A673 (cell line): ENCODE measurements around the gene SAMSN1. TPM values are rescaled to one million over a fixed set of nuclear protein-coding genes. Genes with fewer than 3 reads are reported as not detected.

Source experiments
- BruUV-seq: library from RNA; stranded (reverse); fragments of 400-500 nt; replicated peaks from 2 replicates; lab custom pipeline; 2021; lab: Mats Ljungman, UMichigan
- CTCF ChIA-PET: fragments of 300-600 bp; sonication (Branson Sonifier 250); formaldehyde crosslinking; loops from one replicate; lab custom pipeline; 2022; ENCODE audit warnings: antibody characterized with exemption; lab: Charles Lee
- POLR2A ChIA-PET: fragments of 300-600 bp; sonication (Branson Sonifier 250); formaldehyde crosslinking; loops from one replicate; lab custom pipeline; 2022; ENCODE audit warnings: antibody characterized with exemption; ENCODE audit not compliant: low non-redundant PET; lab: Charles Lee
- DNase-seq: peaks from one replicate; pipeline ENCODE4 v3.0.0-alpha.2; 2015; ENCODE audit warnings: low spot score
- H3K27ac ChIP-seq: fragments of 200-600 bp; sonication (generic); 2 replicates; pipeline ENCODE4 v1.5.1; 2016; ENCODE audit warnings: mixed run types, low read depth, mild to moderate bottlenecking, mixed read lengths, antibody characterized with exemption, low read length; ENCODE audit not compliant: poor library complexity, severe bottlenecking
- H3K27me3 ChIP-seq: fragments of 200-600 bp; sonication (generic); replicated peaks from 2 replicates; pipeline ENCODE4 v1.6.1; 2017; ENCODE audit warnings: mixed run types, low read depth, mild to moderate bottlenecking, mixed read lengths, antibody characterized with exemption, low read length; ENCODE audit not compliant: insufficient read depth, poor library complexity
- H3K36me3 ChIP-seq: fragments of 200-600 bp; sonication (generic); 2 replicates; pipeline ENCODE4 v1.6.1; 2016; ENCODE audit warnings: mixed run types, mild to moderate bottlenecking, mixed read lengths, antibody characterized with exemption, low read length; ENCODE audit not compliant: insufficient read depth, poor library complexity, severe bottlenecking
- H3K4me1 ChIP-seq: fragments of 200-600 bp; sonication (generic); 2 replicates; pipeline ENCODE4 v1.6.1; 2017; ENCODE audit warnings: mixed run types, mild to moderate bottlenecking, mixed read lengths, antibody characterized with exemption, low read length; ENCODE audit not compliant: insufficient read depth, poor library complexity, severe bottlenecking
- H3K4me3 ChIP-seq: fragments of 200-600 bp; sonication (generic); 2 replicates; pipeline ENCODE4 v1.5.1; 2016; ENCODE audit warnings: low read depth, mixed run types, mild to moderate bottlenecking, mixed read lengths, low read length; ENCODE audit not compliant: poor library complexity, severe bottlenecking
- H3K9me3 ChIP-seq: fragments of 200-600 bp; sonication (generic); 2 replicates; pipeline ENCODE4 v1.6.1; 2016; ENCODE audit warnings: mixed run types, low read depth, mild to moderate bottlenecking, mixed read lengths, antibody characterized with exemption, low read length; ENCODE audit not compliant: poor library complexity, severe bottlenecking
- EZH2 ChIP-seq: fragments of 200-600 bp; sonication (generic); IDR thresholded peaks from 2 replicates; pipeline ENCODE4 v1.6.1; 2017; ENCODE audit warnings: borderline replicate concordance, low read depth, mild to moderate bottlenecking, mixed read lengths, antibody characterized with exemption, low read length; ENCODE audit not compliant: poor library complexity, severe bottlenecking
- intact Hi-C: fragments of 100-400 bp; cut with micrococcal nuclease; formaldehyde crosslinking; loops from one replicate; pipeline ENCODE4 v1.10.0; 2022; ENCODE audit not compliant: unreplicated experiment
- total RNA-seq: library from RNA; stranded (reverse); gene quantifications from 2 replicates; pipeline ENCODE4 v1.2.3, GENCODE V29; 2021
- TF ChIP-seq, protein P1 (sequence below): fragments of 300-800, 200-600 bp; sonication (generic); conservative IDR thresholded peaks from 2 replicates; pipeline ENCODE4 v1.5.1; 2017; ENCODE audit warnings: low read depth, mild to moderate bottlenecking, antibody characterized with exemption, low read length, moderate library complexity, mixed read lengths

SAMSN1 gene
- total RNA-seq, 1 experiment from 2014 or later = not detected

DNA sequence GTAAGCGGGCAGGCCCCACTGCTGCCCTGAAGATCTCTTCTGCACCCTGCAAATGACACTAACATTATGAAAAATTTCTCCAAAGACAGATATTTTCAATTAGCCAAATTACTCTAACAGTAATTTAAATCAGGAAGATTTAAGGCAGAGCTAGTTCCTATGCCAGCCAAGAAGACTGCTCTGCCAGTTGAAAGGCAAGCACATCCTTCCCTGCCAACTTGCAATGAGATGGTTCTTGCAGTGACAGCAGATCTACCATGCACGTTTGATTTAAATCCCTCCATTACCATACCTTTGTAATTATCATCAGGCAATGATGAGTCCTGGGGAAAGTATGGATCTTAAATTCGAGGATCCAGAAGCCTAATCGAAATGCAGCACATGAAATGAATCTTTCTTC is 76.5 kb downstream of the SAMSN1 start:
- intact Hi-C loops = no loop called here
- no peak overlapping the region for H3K4me3 ChIP-seq
- H3K36me3 ChIP-seq = no peaks in the 10 kb centered on the region
- ChIA-PET CTCF (no interaction called here), POLR2A (no interaction called here)
- BruUV-seq = no TSS peak
- H3K4me1 ChIP-seq = no peaks in the 10 kb centered on the region
- no peaks in the 10 kb centered on the region for H3K9me3 ChIP-seq
- no peak for TF ChIP-seq EZH2
- TF ChIP-seq, protein P1, sequence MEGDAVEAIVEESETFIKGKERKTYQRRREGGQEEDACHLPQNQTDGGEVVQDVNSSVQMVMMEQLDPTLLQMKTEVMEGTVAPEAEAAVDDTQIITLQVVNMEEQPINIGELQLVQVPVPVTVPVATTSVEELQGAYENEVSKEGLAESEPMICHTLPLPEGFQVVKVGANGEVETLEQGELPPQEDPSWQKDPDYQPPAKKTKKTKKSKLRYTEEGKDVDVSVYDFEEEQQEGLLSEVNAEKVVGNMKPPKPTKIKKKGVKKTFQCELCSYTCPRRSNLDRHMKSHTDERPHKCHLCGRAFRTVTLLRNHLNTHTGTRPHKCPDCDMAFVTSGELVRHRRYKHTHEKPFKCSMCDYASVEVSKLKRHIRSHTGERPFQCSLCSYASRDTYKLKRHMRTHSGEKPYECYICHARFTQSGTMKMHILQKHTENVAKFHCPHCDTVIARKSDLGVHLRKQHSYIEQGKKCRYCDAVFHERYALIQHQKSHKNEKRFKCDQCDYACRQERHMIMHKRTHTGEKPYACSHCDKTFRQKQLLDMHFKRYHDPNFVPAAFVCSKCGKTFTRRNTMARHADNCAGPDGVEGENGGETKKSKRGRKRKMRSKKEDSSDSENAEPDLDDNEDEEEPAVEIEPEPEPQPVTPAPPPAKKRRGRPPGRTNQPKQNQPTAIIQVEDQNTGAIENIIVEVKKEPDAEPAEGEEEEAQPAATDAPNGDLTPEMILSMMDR = no peak
- H3K27ac ChIP-seq = no peak overlapping the region
- no peaks in the 10 kb centered on the region for H3K27me3 ChIP-seq
- DNase-seq = no peak

DNA sequence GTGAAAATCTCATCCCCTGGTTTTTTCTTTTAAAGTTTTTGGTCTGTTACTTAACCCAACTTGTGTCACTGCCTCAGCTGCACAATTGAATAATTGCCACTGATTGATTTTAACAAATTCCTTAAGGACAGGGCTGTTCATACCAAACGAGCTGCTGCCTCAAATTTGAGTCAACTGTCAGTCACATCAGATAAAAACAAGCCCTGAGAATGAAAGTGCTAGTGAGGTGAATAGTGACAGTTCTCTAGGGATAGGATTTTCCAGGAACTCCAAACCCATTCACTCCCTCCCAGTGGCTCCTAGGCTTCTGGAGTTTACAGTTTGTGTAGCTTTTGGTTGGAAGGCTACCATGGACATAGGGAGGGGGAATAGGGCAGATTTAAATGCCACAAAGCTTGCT is 79.4 kb downstream of the SAMSN1 start:
- POLR2A ChIA-PET = no interaction called here

DNA sequence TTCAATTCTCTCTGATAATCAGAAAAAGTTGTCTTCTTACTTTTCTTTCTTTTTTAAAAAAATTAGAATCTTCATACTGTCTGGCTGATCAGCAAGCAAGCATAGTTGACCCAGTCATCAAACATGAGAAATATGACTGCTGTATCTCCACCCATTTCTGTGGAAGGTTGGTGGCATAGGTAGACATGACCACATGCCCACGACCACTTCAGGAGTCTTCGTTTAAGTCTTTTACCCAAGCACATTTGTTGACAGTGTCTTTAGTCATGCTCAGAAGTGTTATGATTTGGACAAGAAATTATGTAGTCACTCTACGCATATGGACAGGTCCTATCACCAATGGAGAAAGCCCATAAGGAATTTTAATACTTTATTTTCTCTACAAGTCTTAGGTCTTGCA is 88.4 kb downstream of the SAMSN1 start:
- Histone ChIP-seq H3K27me3 (no peaks in the 10 kb centered on the region), H3K4me1 (no peaks in the 10 kb centered on the region), H3K4me3 (no peak overlapping the region), H3K27ac (no peak overlapping the region), H3K36me3 (no peaks in the 10 kb centered on the region), H3K9me3 (no peaks in the 10 kb centered on the region)
- no TSS peak for BruUV-seq
- TF ChIP-seq, protein P1 = no peak
- TF ChIP-seq EZH2 = no peak
- DNase-seq = no peak
- intact Hi-C loops = no loop called here
- ChIA-PET CTCF (no interaction called here), POLR2A (no interaction called here)

More for the DNA sequence above, 79.4 kb downstream of the SAMSN1 start:
- Histone ChIP-seq H3K27ac (no peak overlapping the region), H3K27me3 (no peaks in the 10 kb centered on the region), H3K9me3 (no peaks in the 10 kb centered on the region), H3K4me1 (no peaks in the 10 kb centered on the region), H3K36me3 (no peaks in the 10 kb centered on the region), H3K4me3 (no peak overlapping the region)
- intact Hi-C loops = no loop called here
- no TSS peak for BruUV-seq
- no peak for DNase-seq
- TF ChIP-seq EZH2 = no peak
- TF ChIP-seq, protein P1 = no peak
- CTCF ChIA-PET = no interaction called here
